NT2/D1 (cell line): ENCODE data around the gene CNPPD1.

ENCODE experiments used
- DNase-seq: peaks from one replicate; pipeline ENCODE4 v3.0.0-alpha.2; 2011; ENCODE audit warnings: low read depth, low spot score
- H3K27me3 ChIP-seq: 2 replicates; pipeline ENCODE4 v1.6.0; 2011; ENCODE audit warnings: mild to moderate bottlenecking; ENCODE audit not compliant: insufficient read length, insufficient read depth
- H3K36me3 ChIP-seq: 2 replicates; pipeline ENCODE4 v1.6.1; 2011; ENCODE audit warnings: mild to moderate bottlenecking, low read length, mixed read lengths; ENCODE audit not compliant: insufficient read depth, insufficient read length
- H3K4me1 ChIP-seq: 2 replicates; pipeline ENCODE4 v1.5.1; 2011; ENCODE audit not compliant: insufficient read depth, insufficient read length
- H3K4me3 ChIP-seq: 2 replicates; pipeline ENCODE4 v1.5.1; 2011; ENCODE audit warnings: low read depth; ENCODE audit not compliant: insufficient read length
- H3K9ac ChIP-seq: 2 replicates; pipeline ENCODE4 v1.6.0; 2011; ENCODE audit warnings: low read depth; ENCODE audit not compliant: insufficient read length
- H3K9me3 ChIP-seq: 2 replicates; pipeline ENCODE4 v1.5.1; 2011; ENCODE audit warnings: mild to moderate bottlenecking, low read length; ENCODE audit not compliant: insufficient read depth
- SUZ12 ChIP-seq: IDR thresholded peaks from 2 replicates; pipeline ENCODE4 v1.6.1; 2011; ENCODE audit not compliant: insufficient read length, insufficient read depth; ENCODE audit errors: extremely low read depth
- YY1 ChIP-seq: IDR thresholded peaks from 2 replicates; pipeline ENCODE4 v1.6.1; 2011; ENCODE audit not compliant: insufficient read length, insufficient read depth
- ZNF274 ChIP-seq: IDR thresholded peaks from 2 replicates; pipeline ENCODE4 v1.6.1; 2011; ENCODE audit warnings: mild to moderate bottlenecking, low read depth, low read length

Gene CNPPD1

DNA sequence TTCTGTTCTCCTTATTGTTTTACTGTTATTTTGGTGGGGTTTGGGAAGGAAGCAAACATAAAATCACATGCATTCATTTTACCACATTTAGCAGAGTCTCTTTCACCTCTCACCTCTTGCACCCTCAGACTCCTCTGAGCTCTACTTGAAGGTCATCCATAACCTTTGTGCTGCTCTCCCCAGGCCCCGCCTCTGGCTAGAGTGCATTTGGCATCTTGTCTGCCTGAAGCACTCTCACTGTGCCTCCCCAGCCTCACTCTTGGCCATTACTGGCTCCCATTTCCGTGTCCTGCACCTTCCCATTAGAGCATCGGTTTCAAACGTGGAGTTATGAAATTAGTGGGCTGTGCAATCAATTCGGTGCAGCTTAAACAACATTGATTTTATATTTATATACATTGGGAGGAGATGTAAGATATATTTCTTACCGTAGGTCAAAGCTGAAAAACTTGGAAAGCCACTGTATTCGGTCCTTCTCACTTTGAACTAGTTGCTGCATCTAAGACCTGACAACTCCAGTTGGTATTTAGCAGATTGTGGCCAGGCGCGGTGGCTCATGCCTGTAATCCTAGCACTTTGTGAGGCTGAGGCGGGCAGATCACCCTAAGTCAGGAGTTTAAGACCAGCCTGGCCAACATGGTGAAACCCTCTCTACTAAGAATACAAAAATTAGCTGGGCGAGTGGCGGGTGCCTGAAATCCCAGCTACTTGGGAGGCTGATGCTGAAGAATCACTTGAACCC is 22.9 kb upstream of the CNPPD1 start:
- H3K27me3 ChIP-seq = no peaks in the 10 kb centered on the region
- H3K9ac ChIP-seq = no peak overlapping the region

DNA sequence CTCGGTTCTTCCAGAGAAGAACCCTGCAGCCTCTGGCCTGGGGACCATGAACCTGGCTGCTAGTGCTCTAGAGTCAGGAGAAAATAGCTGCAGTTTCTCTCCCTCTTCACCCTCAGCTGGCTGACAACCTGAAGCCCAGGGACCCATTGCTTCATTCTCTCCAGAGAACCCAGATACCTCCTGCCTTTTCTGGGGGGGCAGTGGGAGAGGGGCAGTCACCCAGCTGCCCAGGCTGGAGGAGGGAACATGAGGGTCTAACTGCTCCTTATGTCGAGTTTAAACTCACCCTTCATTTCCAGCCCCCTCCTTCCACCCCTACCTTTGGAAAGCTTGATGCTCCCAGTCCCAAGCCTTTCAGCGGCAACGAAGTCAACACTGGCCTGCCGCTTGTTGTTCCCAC is 22.2 kb upstream of the CNPPD1 start:
- Histone ChIP-seq H3K36me3 (no peaks in the 10 kb centered on the region), H3K4me3 (no peak overlapping the region), H3K4me1 (peaks cover 3% of the 10 kb centered on the region), H3K27me3 (no peaks in the 10 kb centered on the region), H3K9me3 (peaks cover 6% of the 10 kb centered on the region; the same call in 1 of the 2 replicates), H3K9ac (no peak overlapping the region)
- DNase-seq = no peak
- no peak for TF ChIP-seq SUZ12
- no peak for TF ChIP-seq YY1
- TF ChIP-seq ZNF274 = no peak

More for the DNA sequence above, 22.9 kb upstream of the CNPPD1 start:
- Histone ChIP-seq H3K9me3 (peaks cover 11% of the 10 kb centered on the region; the same call in 1 of the 2 replicates), H3K4me3 (no peak overlapping the region), H3K4me1 (peaks cover 3% of the 10 kb centered on the region), H3K36me3 (no peaks in the 10 kb centered on the region)
- DNase-seq = no peak
- TF ChIP-seq SUZ12 (no peak), ZNF274 (no peak), YY1 (no peak)

DNA sequence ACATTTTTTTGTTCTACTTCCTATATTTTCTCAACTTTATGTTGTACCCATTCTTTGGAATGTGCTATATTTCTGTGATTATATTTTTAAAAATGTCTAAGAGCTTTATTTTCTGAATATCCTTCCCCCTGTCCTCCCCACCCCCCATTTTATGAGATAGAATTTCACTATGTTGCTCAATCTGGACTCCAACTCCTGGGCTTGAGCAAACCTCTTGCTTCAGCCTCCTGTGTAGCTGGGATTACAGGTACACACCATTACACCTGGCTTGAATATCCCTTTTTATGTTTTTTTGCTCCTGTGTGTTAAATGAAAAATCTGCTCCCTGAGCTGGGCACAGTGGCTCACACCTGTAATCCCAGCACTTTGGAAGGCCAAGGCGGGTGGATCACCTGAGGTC is 20.7 kb upstream of the CNPPD1 start:
- no peak for TF ChIP-seq ZNF274
- no peak for TF ChIP-seq SUZ12
- TF ChIP-seq YY1 = no peak
- no peaks in the 10 kb centered on the region for H3K36me3 ChIP-seq
- no peak overlapping the region for H3K4me3 ChIP-seq
- H3K27me3 ChIP-seq = no peaks in the 10 kb centered on the region
- peaks cover 3% of the 10 kb centered on the region for H3K4me1 ChIP-seq
- H3K9me3 ChIP-seq = peaks cover 6% of the 10 kb centered on the region; the same call in 1 of the 2 replicates
- no peak for DNase-seq
- H3K9ac ChIP-seq = no peak overlapping the region

DNA sequence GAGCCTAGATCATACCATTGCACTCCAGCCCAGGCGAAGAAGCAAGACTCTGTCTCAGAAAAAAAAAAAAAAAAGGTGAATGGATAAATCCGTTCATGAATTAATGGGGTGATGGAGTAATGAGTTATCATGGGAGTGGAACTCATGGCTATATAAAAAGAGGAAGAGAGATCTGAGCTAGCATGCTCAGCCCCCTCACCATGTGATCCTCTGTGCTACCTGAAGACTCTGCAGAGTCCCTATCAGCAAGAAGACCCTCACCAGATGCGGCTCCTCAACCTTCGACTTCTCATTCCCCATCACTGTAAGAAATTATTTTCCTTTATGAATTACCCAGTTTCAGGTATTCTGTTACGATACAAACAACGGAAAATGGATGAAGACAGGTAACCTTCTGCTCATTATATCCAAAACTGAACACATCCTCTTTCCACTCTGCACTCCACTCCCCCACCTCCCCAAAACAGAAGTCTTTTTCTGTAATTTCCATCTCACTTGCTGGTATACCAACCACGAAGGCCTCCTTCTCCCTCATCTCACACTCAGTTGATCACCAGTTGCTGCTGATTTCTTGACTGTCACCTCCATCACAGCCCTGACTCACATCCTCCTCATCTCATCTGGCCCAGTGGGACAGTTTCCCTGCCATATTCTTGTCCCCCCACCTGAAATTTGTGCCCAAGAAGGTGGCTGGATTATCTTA is 10.2 kb upstream of the CNPPD1 start:
- no peak overlapping the region for H3K9ac ChIP-seq
- H3K4me3 ChIP-seq = no peak overlapping the region
- peaks cover 26% of the 10 kb centered on the region for H3K36me3 ChIP-seq
- DNase-seq = no peak
- H3K4me1 ChIP-seq = no peaks in the 10 kb centered on the region
- no peaks in the 10 kb centered on the region for H3K27me3 ChIP-seq
- no peak for TF ChIP-seq SUZ12
- TF ChIP-seq ZNF274 = no peak
- no peak for TF ChIP-seq YY1
- H3K9me3 ChIP-seq = no peaks in the 10 kb centered on the region

DNA sequence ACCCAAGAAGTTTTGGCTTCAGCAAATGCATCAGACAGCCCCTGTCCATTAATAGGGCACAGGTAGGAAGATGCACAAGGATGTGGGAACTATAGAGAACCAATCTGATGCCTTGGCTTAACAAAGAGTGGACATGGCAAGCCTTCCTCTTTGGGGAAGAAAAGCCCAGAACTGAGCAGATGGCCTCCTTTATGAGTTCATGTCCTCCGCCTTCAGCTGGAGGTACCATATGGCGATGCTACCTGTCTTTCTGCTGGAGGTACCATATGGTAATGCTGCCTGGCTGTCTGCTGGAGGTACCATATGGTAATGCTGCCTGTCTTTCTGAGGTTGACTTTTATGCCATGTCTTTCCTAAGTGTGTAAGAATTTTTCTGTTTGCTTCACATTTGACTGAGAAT is 7.4 kb upstream of the CNPPD1 start:
- Histone ChIP-seq H3K4me3 (no peak overlapping the region), H3K36me3 (peaks cover 53% of the 10 kb centered on the region), H3K27me3 (no peaks in the 10 kb centered on the region), H3K4me1 (no peaks in the 10 kb centered on the region), H3K9ac (no peak overlapping the region), H3K9me3 (no peaks in the 10 kb centered on the region)
- no peak for DNase-seq
- no peak for TF ChIP-seq SUZ12
- TF ChIP-seq ZNF274 = no peak
- TF ChIP-seq YY1 = no peak

DNA sequence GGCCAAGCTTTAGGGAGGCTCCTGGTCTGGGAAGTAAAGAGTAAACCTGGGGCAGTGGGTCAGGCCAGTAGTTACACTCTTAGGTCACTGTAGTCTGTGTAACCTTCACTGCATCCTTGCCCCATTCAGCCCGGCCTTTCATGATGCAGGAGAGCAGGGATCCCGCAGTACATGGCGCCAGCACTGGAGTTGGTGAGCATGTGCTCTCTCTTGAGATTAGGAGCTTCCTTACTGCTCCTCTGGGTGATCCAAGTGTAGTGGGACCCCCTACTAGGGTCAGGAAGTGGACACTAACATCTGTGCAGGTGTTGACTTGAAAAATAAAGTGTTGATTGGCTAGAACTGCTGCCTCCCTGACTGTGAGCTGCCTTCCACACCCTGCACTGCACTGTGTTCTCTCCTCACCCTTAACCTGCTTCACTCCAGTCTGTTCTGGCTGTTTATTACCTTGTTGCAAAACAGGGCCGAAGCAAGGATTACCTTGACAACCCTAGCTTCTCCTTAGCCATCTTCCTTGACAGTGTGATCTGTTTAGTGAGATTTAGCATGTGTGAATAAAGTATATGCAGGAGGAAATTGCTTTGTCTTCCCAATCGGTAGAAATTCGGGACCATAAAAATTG is 6.5 kb upstream of the CNPPD1 start:
- TF ChIP-seq ZNF274 (no peak), YY1 (no peak), SUZ12 (no peak)
- no peak for DNase-seq
- Histone ChIP-seq H3K9ac (no peak overlapping the region), H3K27me3 (no peaks in the 10 kb centered on the region), H3K4me1 (no peaks in the 10 kb centered on the region), H3K9me3 (no peaks in the 10 kb centered on the region), H3K4me3 (no peak overlapping the region), H3K36me3 (peaks cover 53% of the 10 kb centered on the region)
